Stimulated activated CD8-positive, alpha-beta memory T cell treated with anti-CD3 and anti-CD28 coated beads, Interleukin-7, amount 100 ng/mL, for 1 hour (primary cell): ENCODE measurements around the gene CCDC59.
A peak's percentile ranks its signal among the peaks of the same experiment; 100 is the strongest.
"Not testable (repeated sequence)": the region's sequence is repeated elsewhere in the genome, so short reads cannot be mapped to it uniquely, and the experiment has no call there.

Experiments used
- DNase-seq, 2 donors: peaks; one replicate each; pipeline ENCODE4 v3.0.0-alpha.2; 2020; ENCODE audit warnings: low read depth in 2 of 2

CCDC59 gene, protein sequence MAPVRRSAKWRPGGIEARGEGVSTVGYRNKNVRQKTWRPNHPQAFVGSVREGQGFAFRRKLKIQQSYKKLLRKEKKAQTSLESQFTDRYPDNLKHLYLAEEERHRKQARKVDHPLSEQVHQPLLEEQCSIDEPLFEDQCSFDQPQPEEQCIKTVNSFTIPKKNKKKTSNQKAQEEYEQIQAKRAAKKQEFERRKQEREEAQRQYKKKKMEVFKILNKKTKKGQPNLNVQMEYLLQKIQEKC

DNA sequence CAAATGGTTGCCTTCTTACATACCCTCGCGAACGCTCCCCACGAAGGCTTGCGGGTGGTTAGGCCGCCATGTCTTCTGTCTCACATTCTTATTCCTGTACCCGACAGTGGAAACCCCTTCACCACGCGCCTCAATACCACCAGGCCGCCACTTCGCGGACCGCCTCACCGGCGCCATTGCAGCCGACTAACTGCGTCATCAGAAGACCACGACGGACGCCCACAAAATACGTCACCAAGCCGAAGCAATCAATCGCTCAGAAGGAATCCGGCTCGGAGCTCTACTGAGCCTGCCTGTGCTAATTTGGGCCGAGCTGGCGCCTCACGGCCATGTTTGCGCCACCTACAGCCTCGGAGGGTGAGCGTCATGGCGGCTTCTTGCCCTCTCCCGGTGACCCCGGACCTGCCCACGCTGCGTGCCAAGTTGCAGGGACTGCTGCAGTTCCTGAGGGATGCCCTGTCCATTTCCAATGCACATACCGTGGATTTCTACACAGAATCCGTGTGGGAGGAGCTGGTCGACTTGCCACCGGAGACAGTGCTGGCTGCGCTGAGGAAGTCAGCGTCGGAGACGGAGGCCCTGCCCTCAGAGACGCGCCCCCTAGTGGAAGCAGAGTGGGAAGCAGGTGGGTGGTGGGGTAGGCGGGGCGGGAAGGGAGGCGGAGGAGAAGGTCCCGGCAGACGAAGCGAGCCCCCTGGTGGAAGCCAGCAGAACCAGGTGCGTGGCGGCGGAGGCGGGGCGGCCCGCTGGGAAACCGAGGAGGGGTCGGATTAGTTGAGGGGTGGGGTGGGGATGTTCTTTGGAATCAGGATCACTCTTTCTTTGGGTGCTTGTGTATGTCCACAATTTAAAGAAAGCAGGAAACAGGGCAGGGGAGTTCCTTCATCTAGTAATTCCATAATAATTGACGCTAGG lies at the start of gene CCDC59, which contains the start of gene METTL25:
Gene CCDC59 (minus strand): TSS at position 188 of the 915 bp plus-strand sequence. CDS start 11 bp downstream, at position 177.
Gene METTL25 (plus strand): TSS at position 330 of the 915 bp plus-strand sequence. CDS start 37 bp downstream, at position 367.
- DNase-seq = peak; percentile 95 to 98

DNA sequence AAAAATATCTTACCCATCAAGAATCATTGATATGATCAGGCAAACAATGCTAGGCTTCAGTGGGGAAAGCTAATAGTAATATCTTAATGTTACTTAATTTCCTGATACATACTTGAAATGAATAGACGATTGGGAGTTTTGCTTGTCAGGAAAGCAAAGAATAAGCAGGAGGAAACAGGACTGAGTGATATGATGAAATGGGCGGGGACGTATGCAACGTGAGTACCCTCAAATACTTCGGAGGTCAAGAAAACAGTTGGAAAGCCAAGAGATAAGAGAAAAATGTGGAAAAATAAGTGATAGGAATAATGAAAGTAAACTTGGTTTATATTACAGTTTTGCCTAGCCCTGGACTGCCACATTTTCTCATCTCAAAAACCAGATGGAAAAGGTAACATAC lies 49.3 kb upstream of the CCDC59 start:
- no peak for DNase-seq

DNA sequence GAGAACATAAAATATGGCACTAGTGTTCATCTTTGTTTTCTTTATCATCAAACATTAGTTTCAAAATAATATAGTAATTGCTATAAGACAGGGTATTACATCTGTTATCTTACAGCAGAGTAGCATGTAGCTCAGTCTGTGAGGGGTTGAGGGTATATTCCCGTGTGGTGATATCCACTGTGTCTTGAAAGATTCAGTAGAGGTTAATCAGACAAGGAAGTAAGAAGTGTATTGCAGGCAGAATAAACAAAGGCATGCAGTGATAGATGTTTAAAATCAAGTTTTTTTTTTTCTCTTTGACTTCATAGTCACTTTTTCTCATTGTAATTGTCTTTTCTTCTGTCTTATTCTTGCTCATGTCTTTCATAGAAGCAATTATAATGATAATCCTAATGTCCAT lies 48.5 kb upstream of the CCDC59 start:
- DNase-seq = no peak

DNA sequence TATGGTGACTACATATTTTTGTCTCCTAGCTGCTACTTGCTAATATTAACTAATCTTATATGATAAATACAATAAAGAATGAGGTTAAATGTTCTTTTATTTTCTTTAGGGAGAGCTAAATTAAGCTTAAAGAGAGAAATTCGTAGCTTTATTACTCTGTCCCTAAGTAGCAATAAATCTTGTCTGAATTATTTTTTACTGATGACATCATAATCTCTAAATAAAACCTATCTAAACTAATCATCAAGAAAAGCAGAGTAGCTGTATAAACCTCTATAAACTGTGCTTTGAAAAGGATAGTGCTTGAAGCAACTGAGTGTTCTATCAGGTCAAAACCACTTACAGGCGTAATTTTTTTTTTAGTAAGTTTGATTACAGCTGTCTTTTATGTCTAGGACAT lies 42.6 kb upstream of the CCDC59 start:
- no peak for DNase-seq

DNA sequence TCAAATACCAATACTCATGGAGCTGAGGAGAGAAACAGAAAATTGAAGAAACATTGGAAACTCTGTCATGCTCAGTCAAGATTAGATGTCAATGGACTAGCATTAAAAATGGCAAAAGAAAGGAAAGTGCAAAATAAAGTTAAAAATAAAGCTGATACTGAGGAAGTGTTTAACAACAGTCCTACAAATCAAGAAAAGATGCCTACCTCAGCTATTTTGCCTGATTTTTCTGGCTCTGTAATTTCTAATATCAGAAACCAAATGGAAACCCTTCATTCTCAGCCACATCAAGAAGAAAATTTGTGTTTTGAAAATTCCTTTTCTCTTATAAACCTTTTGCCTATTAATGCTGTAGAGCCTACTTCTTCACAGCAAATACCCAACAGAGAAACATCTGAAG lies 40.7 kb upstream of the CCDC59 start:
- DNase-seq = no peak

DNA sequence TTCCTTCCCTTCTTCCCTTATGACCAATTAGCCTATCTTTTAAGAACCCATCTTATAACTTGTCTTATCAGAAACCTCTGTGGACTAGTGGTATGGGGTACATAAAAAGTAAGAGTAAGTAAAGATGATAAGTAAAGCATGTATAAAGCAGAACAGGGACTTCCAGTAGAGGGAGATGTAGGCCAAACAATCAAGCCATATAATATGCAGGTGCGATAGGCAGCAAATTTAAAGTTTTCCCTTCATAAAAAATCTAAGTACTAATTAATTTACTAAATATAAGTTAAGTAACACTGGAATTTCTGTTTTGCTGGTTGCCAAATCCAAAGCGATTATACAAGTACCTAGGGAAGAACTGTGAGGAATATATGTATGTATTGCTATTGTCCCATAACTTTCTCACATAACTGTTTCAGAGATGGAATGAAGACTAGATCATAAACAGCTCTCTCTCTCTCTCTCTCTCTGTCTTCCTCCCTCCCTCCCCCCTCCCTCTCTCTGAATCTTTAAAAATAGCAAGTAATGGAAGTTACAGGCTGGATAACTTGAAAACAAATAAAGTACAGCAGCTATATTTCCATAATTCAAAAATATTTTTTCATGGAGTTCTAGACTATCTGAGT lies 25.9 kb upstream of the CCDC59 start:
- no peak for DNase-seq

DNA sequence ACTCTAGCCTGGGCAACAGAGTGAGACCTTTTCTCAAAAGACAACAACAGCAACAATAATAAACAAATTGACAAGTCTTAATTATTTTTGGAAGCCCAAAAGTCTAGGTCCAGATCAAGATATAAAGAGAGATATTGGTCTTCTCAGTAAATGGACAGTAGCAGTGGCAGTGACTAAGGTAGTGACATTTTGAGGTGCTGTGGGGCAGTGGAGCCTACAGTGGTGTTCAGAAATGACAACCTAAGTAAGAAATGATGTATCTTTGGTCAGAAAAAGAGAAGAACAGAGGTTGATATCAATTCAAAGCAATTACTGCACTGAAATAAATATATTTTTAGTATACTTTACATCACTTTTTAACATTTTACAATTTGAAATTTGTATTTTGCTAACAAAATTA lies 20.8 kb upstream of the CCDC59 start:
- DNase-seq = no peak

DNA sequence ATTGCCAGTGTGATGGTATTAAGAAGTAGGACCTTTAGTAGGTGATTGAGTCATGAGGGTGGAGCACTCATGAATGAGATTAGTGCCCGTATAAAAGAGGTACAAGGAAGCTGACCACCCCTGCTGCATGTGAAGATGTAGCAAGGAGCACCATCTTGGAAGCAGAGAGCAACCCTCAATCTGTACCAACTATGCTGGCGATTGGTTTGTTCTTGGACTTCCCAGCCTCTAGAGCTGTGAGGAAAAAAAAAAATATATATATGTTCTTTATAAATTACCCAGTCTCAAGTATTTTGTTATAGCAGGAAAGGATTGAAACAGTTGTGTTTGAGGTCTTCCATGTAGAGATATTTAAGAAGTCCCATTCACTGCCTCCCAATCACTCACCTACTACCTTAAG lies 17.0 kb upstream of the CCDC59 start:
- no peak for DNase-seq

DNA sequence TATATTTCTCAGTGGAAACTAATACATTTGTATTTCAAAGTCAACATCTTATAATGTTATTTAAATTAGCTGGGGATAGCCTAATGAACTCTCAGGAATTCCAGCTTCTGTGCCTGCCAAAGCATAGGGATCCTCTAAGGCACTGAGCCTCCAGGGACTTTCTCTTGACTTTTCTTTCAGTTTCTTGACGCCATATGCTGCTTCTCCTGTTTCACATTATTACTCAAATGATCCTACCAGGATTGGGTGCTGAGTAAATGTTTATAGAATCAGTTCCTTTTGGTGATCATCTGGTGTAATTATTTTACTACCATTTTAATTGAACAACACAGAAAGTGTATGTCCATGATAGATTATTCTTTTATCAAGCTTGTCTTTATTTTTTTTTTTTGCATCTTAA lies 8.0 kb upstream of the CCDC59 start:
- DNase-seq = no peak

DNA sequence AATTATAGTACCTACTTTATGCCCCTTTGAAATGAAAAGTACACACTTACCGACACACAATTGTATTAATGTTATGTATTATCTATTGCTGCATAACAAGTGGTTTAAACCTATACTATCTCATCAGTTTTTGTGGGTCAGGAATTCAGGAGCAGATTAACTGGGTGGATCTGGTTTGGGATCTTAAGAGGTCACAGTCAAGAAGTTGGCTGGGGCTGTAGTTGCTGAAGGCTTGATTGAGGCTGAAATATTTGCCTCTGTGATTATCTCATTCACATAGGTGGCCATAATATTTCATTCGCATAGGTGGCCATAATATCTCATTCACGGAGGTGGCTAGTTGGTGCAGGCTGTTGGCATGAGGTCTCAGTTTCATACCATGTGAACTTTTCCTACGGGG lies 5.8 kb upstream of the CCDC59 start:
- DNase-seq = no peak

DNA sequence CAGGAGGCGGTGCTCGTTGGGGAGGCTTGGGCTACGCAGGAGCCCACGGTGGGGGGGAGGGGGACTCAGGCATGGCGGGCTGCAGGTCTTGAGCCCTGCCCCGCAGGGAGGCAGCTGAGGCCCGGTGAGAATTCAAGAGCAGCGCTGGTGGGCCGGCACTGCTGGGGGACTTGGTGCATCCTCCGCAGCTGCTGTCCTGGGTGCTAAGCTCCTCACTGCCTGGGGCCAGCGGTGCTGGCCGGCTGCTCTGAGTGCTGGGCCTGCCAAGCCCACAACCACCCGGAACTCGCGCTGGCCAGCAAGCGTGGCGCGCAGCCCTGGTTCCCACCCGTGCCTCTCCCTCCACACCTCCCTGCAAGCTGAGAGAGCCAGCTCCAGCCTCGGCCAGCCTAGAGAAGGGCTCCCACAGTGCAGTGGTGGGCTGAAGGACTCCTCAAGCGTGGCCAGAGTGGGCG lies 3.3 kb upstream of the CCDC59 start:
- no peak for DNase-seq

DNA sequence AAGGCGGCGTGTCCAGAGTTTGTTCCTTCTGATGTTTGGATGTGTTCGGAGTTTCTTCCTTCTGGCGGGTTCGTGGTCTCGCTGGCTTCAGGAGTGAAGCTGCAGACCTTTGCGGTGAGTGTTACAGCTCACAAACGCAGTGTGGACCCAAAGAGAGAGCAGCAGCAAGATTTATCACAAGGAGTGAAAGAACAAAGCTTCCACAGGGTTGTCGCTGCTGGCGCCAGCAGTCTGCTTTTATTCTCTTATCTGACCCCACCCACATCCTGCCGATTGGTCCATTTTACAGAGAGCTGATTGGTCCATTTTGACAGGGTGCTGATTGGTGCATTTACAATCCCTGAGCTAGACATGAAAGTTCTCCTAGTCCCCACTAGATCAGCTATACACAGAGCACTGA lies 2.6 kb upstream of the CCDC59 start:
- not testable (repeated sequence) for DNase-seq

DNA sequence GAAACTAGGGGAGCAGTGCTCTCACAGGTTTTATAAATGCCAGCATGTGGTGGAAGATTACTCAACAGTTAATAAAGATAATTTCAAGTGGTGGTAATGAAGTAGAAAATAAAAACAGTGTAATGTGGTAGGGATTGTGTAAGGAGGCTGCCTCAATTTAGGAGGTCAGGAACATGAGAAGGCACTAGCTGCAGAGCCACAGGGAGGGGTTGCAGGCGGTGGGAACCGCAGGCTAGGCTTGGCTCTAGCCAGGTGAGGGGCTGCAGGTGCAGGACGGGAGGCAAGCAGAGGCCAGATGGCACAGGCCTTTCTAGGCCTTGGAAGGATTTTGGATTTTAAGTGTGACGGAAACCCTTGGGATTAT lies 910 bp upstream of the CCDC59 start:
- no peak for DNase-seq

DNA sequence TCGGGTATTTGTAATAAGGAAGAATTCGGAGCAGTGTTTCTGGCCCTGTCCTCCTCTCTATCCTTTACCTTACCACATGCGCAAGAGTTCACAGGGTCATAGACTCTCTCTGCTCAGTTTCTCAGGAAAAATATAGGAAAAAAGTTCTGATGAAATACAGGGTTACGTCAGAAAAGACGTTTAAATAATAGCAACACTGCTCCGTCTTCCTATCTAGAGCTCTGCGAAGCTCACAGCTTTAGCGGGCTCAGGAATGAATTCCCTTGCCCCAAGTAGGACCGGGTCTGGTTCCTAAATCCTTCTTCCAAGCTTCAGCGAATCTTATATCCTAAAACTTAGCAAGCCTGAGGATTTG lies 365 bp downstream of the CCDC59 start:
- DNase-seq = no peak

DNA sequence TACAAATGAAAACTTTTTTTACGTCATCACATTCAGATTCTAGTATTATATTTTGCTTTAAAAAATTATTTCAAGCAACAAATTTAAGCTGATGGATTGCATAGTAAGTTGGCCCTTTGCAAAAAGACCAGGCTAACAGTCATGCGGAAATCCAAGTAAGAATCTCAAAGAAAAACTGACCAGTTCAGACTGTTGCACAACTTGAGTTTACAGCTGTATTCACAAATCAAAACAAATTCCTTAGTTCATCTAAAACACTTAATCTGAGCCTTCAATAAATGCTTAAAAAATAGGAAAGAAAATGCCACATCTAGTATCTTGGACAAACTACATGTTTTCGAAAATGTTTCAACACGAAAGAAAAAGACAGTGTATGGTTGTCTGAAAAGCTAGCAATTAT lies 847 bp downstream of the CCDC59 start:
- no peak for DNase-seq

DNA sequence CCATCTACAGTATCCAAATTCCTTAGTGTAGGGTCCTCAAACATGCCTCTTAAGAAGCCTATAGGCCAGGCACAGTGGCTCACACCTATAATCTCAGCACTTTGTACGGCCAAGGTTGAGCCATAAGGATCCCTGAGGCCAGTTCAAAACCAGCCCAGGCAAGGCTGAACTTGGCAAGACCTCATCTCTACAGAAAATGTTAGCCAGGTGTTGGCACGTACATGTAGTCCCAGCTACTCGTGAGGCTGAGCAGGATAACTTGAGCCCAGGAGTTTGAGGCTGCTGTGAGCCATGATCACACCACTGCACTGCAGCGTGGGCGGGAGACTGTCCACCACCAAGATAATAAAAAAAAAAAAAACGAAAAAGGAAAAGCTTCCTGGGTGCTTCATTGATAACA lies 6.8 kb downstream of the CCDC59 start:
- no peak for DNase-seq

DNA sequence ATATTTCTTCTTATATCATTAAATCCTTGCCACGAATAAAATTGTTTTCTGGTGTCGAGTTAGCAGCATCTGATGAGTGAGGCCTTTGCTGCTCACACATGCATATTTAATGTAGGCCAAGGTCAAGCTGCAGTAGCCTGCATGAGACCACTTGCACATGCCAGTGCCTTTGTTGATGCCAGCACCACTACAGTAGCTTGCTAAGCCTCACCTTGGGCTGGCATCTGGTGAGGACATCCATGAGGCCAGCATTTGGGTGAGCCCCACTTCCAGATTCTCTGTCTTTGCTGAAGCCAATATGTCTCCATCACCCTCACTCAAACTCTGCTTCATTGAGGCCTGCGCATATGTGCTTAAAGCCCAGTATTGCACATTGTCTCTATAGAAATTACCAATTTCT lies 8.0 kb downstream of the CCDC59 start:
- no peak for DNase-seq

DNA sequence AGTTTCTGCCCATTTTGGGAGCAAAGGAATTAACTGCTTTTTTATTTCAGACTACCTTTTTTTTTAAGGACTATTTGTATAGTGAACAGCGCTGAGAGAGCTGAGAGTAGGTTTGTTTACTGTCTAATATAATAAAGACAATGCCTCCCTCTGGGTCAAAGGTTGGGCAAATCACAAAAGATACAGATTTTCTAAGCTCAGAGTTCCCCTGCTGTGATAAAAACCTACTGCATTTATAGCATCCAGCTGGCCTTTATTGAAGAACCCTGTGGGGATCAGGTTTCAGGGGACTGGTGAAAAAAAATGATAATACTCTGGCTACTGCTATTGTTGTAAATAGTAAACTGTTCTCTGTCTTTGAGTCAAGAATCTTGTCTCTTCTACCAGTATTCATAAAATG lies 28.7 kb downstream of the CCDC59 start:
- no peak for DNase-seq

DNA sequence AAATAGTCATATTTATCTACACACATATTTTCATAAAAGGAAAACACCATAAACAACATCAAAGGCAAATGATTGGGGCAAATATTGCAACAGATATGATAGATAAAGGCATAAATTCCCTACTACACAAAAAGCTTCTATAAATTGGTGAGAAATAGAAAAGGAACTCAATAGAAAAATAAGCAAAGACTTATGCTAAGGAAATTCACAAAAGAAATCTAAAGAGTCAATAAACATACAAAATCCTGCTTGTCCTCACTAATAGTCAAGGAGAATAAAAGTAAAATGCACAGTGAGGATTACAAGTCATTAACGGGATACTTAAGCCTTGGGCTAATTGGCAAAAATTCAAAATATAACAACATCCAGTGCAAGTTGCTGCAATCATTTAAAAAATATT lies 30.3 kb downstream of the CCDC59 start:
- no peak for DNase-seq

DNA sequence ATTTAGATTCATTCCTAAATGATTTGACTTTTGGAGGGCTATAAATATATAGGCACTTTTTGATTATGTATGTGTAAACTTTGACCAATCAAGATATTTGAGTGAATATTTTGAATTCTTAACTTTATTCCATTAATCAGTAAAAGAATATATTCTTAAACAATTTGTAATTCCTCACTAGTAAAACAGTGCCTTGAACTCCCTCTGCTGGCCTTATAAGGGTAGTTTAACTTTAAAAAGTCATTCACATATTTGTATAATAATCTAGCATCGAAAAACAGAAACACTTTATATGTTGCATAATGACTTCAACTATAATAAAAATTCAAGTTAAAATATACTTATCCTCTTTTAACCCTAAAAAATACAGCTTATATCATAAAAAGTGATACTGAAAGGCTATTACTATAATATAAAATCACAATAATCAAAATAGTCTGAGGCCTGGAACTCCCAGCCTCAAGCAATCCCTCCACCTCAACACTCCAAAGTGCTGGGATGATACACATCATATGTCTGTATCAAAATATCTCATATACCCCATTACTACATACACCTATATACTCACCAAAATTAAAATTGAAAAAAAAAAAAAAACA lies 31.2 kb downstream of the CCDC59 start:
- no peak for DNase-seq

DNA sequence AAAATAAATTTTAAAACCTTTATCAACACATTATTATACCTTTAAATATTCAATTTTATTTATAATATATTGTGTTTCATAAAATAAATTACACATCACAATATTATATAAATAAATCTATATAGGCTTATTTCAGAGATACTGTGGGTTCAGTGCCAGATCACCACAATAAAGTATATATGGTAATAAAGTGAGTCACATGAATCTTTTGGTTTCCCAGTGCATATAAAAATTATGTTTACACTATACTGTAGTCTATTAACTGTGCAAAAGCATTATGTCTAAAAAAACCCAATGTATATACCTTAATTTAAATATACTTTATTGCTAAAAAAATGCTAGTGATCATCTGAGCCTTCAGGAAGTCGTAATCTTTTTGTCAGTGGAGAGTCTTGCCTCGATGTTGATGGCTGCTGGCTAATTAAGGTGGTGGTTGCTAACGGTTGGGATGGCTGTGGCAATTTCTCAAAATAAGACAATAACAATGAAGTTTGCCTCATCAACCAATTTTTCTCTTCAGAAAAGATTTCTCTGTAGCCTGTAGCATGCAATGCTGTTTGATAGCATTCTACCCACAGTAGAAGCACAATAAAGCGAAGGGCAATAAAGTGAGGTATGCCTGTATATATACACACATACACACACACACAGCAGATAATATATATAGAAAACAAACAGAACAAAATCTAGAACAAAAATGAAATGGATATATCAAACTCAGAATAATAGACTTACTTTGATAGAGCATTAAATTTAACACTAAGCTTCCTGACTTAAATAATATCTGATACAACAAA lies 32.4 kb downstream of the CCDC59 start:
- no peak for DNase-seq

DNA sequence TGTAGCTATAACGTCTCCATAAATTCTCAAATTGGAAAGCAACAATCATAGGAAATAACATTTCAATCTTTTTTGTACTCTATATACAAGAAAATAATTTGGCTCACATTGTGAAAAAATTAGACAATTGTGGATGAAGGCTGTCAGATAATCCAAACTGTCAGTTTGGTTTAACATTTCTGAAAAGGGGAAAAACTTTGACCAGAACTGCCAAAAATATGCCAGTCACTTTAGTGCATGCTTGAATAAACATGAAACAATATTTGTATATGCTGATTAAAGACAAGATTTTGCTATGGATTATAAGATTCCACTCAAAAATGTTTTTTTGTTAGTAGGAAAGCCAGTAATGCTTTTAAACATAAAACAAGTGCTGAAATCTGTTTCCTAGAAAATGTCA lies 38.9 kb downstream of the CCDC59 start:
- DNase-seq = no peak
